HL-60 (cell line): Measurements from ENCODE around the gene KRT15.

Experiments
- GABPA ChIP-seq: IDR thresholded peaks from 2 replicates; pipeline ENCODE4 v1.6.1; 2012; ENCODE audit warnings: low read depth
- POLR2AphosphoS5 ChIP-seq: IDR thresholded peaks from 2 replicates; pipeline ENCODE4 v1.6.1; 2012; ENCODE audit warnings: low read depth
- TF ChIP-seq, protein P1 (sequence below): IDR thresholded peaks from one replicate; pipeline ENCODE4 v1.5.1; 2011; ENCODE audit warnings: low read length, control low read depth, inconsistent platforms; ENCODE audit not compliant: insufficient read depth
- TF ChIP-seq, protein P2 (sequence below): IDR thresholded peaks from 2 replicates; pipeline ENCODE4 v1.6.1; 2012; ENCODE audit warnings: low read depth; ENCODE audit not compliant: insufficient replicate concordance

DNA sequence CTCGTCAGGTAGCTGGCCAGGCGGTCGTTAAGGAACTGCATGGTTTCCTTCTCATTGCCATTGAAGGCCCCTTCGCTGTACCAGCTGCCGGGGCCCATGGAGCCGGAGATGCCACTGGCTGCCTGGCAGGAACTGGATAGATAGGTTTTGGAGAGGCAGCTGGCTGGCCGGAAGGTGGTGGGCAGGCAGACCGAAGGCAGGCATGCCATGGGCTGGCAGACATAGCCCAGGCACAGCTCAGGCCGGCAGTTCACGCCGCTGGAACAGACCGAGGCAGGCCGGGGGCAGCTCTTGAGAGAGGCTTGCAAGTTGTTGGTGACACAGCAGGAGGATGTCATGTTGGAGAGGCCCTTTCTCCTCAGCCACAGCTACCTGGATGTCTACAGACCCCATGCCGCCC, 51.7 kb downstream of the KRT15 start, which contains the start of gene KRT32:
- TF ChIP-seq POLR2AphosphoS5 (no peak), GABPA (no peak)
- TF ChIP-seq, protein P1, sequence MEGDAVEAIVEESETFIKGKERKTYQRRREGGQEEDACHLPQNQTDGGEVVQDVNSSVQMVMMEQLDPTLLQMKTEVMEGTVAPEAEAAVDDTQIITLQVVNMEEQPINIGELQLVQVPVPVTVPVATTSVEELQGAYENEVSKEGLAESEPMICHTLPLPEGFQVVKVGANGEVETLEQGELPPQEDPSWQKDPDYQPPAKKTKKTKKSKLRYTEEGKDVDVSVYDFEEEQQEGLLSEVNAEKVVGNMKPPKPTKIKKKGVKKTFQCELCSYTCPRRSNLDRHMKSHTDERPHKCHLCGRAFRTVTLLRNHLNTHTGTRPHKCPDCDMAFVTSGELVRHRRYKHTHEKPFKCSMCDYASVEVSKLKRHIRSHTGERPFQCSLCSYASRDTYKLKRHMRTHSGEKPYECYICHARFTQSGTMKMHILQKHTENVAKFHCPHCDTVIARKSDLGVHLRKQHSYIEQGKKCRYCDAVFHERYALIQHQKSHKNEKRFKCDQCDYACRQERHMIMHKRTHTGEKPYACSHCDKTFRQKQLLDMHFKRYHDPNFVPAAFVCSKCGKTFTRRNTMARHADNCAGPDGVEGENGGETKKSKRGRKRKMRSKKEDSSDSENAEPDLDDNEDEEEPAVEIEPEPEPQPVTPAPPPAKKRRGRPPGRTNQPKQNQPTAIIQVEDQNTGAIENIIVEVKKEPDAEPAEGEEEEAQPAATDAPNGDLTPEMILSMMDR = no peak
- TF ChIP-seq, protein P2, sequence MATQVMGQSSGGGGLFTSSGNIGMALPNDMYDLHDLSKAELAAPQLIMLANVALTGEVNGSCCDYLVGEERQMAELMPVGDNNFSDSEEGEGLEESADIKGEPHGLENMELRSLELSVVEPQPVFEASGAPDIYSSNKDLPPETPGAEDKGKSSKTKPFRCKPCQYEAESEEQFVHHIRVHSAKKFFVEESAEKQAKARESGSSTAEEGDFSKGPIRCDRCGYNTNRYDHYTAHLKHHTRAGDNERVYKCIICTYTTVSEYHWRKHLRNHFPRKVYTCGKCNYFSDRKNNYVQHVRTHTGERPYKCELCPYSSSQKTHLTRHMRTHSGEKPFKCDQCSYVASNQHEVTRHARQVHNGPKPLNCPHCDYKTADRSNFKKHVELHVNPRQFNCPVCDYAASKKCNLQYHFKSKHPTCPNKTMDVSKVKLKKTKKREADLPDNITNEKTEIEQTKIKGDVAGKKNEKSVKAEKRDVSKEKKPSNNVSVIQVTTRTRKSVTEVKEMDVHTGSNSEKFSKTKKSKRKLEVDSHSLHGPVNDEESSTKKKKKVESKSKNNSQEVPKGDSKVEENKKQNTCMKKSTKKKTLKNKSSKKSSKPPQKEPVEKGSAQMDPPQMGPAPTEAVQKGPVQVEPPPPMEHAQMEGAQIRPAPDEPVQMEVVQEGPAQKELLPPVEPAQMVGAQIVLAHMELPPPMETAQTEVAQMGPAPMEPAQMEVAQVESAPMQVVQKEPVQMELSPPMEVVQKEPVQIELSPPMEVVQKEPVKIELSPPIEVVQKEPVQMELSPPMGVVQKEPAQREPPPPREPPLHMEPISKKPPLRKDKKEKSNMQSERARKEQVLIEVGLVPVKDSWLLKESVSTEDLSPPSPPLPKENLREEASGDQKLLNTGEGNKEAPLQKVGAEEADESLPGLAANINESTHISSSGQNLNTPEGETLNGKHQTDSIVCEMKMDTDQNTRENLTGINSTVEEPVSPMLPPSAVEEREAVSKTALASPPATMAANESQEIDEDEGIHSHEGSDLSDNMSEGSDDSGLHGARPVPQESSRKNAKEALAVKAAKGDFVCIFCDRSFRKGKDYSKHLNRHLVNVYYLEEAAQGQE = no peak
